Measurements from ENCODE around the gene CRYL1. TPM values are rescaled to one million over a fixed set of nuclear protein-coding genes. Genes with fewer than 3 reads are reported as not detected.

The CRYL1 gene
- total and polyA plus RNA-seq, 9 of the 15 experiments (the other 6 are each of a cell fraction or from before 2014, with no cell fraction given) = 1.0 to 6.9 (median 2.4) TPM

DNA sequence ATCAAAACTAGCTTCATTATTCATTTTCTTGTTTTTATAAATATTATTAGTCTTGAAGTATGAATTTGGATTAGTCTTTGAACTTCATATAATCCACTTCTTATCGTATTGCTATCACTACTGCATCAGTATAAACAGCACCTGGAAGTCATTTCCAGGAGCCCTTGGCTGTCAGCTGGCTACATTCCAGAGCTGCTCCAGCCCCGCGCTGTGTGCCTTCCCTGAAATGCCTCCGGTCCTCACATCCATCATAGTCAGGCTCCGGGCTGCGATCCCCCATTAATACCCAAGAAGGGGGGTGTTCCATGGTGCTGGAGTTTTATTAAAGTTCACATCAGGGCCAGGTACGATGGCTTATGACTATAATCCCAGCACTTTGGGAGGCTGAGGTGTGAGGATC, 169.2 kb downstream of the CRYL1 start:
- Histone ChIP-seq H3K27me3 (ENCODE audit: control insufficient read depth in 2 of 2, insufficient read depth in 2 of 2, low read length in 2 of 2) (peaks cover 0 to 7% of the 10 kb centered on the region in 2 experiments; a peak in 2 of 5 replicates), H3K4me2 (ENCODE audit: insufficient read depth, low read length) (no peak overlapping the region), H3K9ac (ENCODE audit: insufficient read depth in 1 of 2, low read depth in 2 of 2, low read length in 2 of 2) (no peak overlapping the region), H2AFZ (ENCODE audit: low read depth, low read length) (no peak overlapping the region), H4K20me1 (replicated peaks; ENCODE audit: control insufficient read depth, insufficient read depth, low read length) (no peaks in the 10 kb centered on the region), H3K9me1 (ENCODE audit: control insufficient read depth, insufficient read depth, low read length) (no peaks in the 10 kb centered on the region), H3K79me2 (ENCODE audit: control insufficient read depth, insufficient read depth, low read length) (no peaks in the 10 kb centered on the region), H3K27ac (ENCODE audit: extremely low read depth, low read depth, low read length) (no peak overlapping the region), H3K4me3 (no peak overlapping the region), H3K4me1 (replicated peaks in 1 of 2; ENCODE audit: control insufficient read depth in 2 of 2, insufficient read depth in 2 of 2, low read length in 2 of 2) (no peaks in the 10 kb centered on the region), H3K9me3 (replicated peaks; ENCODE audit: control insufficient read depth, insufficient read depth, low read depth, low read length) (no peaks in the 10 kb centered on the region), H3K36me3 (ENCODE audit: control insufficient read depth, insufficient read depth, low read length) (no peaks in the 10 kb centered on the region)
- TF ChIP-seq SIN3A (IDR thresholded peaks at IDR 0.05; ENCODE audit: borderline replicate concordance in 2 of 2, control insufficient read depth in 1 of 2, low read depth in 2 of 2, low read length in 2 of 2) (no peak), ETV6 (IDR thresholded peaks at IDR 0.05; ENCODE audit: borderline replicate concordance in 1 of 2, low read depth in 2 of 2, low read length in 1 of 2) (no peak), ETV6 (CRISPR knock-in tag; IDR thresholded peaks at IDR 0.05; ENCODE audit: borderline replicate concordance) (no peak), ZNF24 (IDR thresholded peaks at IDR 0.05) (no peak), SMAD3 (CRISPR knock-in tag; conservative IDR thresholded peaks at IDR 0.05) (no peak), GTF2E2 (tag; IDR thresholded peaks at IDR 0.05) (no peak), SP1 (CRISPR knock-in tag; IDR thresholded peaks at IDR 0.05) (no peak), SUPT5H (IDR thresholded peaks at IDR 0.05) (no peak), POLR2AphosphoS5 (IDR thresholded peaks at IDR 0.05; ENCODE audit: control insufficient read depth, insufficient read depth, low read depth, low read length) (no peak), ZNF551 (CRISPR knock-in tag; IDR thresholded peaks at IDR 0.05) (no peak), ZNF224 (CRISPR knock-in tag; IDR thresholded peaks at IDR 0.05) (no peak), GABPA (tag; conservative IDR thresholded peaks at IDR 0.05; ENCODE audit: low read depth) (no peak), ZSCAN29 (IDR thresholded peaks at IDR 0.05) (no peak), ZFP1 (CRISPR knock-in tag; IDR thresholded peaks at IDR 0.05) (no peak), NFIX (CRISPR knock-in tag; IDR thresholded peaks at IDR 0.05; ENCODE audit: low read depth) (no peak), GABPB1 (CRISPR knock-in tag; IDR thresholded peaks at IDR 0.05) (no peak), CHD2 (IDR thresholded peaks at IDR 0.05; ENCODE audit: low read depth, low read length) (no peak)
- TF ChIP-seq, protein P1, sequence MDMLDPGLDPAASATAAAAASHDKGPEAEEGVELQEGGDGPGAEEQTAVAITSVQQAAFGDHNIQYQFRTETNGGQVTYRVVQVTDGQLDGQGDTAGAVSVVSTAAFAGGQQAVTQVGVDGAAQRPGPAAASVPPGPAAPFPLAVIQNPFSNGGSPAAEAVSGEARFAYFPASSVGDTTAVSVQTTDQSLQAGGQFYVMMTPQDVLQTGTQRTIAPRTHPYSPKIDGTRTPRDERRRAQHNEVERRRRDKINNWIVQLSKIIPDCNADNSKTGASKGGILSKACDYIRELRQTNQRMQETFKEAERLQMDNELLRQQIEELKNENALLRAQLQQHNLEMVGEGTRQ (CRISPR knock-in tag; IDR thresholded peaks at IDR 0.05) = no peak
- DNase-seq (ENCODE audit: extremely low read depth in 1 of 4, low spot score in 3 of 4) (no peak), ATAC-seq (no peak), FAIRE-seq (no peak)
- 2% methylated on average over 6 of the region's 7 CpGs for WGBS (ENCODE audit: insufficient coverage, low coverage, missing lambda C conversion rate)
- no TSS peak for BruUV-seq (replicated peaks)
- CTCF ChIA-PET (ENCODE audit: low intra/inter-chr PET ratio) = no interaction called here
- in situ Hi-C loops (cut with MboI) = no loop called here
- POLR2A ChIA-PET = no interaction called here
- intact Hi-C loops (cut with micrococcal nuclease) = no loop called here

Data from K562 (cell line).